PC-3 (cell line): Measurements from ENCODE around the gene ASPM. TPM values are rescaled to one million over a fixed set of nuclear protein-coding genes. Genes with fewer than 3 reads are reported as not detected.
A peak's percentile ranks its signal among the peaks of the same experiment; 100 is the strongest.

Experiments
- ATAC-seq: fragments of 200-7000 bp; cut with Tn5 transposase; 2 replicates; pipeline ENCODE4 v1.9.1; 2020; ENCODE audit warnings: mild to moderate bottlenecking, moderate library complexity
- BruUV-seq: library from RNA; stranded (reverse); fragments of 400-500 nt; replicated peaks from 2 replicates; lab custom pipeline; 2021; lab: Mats Ljungman, UMichigan
- CTCF ChIA-PET: fragments of 300-600 bp; sonication (Branson Sonifier 250); formaldehyde crosslinking; loops from one replicate; lab custom pipeline; 2022; ENCODE audit warnings: antibody characterized with exemption; lab: Charles Lee
- POLR2A ChIA-PET: fragments of 300-600 bp; sonication (Branson Sonifier 250); formaldehyde crosslinking; loops from one replicate; lab custom pipeline; 2022; ENCODE audit warnings: antibody characterized with exemption; ENCODE audit not compliant: unreplicated experiment; lab: Charles Lee
- DNase-seq: peaks from one replicate; pipeline ENCODE4 v3.0.0-alpha.2; 2015
- H2AFZ ChIP-seq: fragments of 300-600 bp; sonication (generic); 2 replicates; pipeline ENCODE4 v1.6.0; 2016; ENCODE audit warnings: antibody characterized with exemption, low read length
- H3F3A ChIP-seq: fragments of 300-600 bp; sonication (generic); one replicate; pipeline ENCODE4 v1.6.0; 2017; ENCODE audit warnings: antibody characterized with exemption, low read length, control low read depth, mild to moderate bottlenecking; ENCODE audit not compliant: unreplicated experiment
- H3K27ac ChIP-seq: fragments of 300-600 bp; sonication (generic); 2 replicates; pipeline ENCODE4 v1.5.1; 2016; ENCODE audit warnings: mild to moderate bottlenecking, low read length
- H3K27me3 ChIP-seq: fragments of 300-600 bp; sonication (generic); 2 replicates; pipeline ENCODE4 v1.6.1; 2016; ENCODE audit warnings: low read length, mixed read lengths
- H3K36me3 ChIP-seq: fragments of 300-600 bp; sonication (generic); 2 replicates; pipeline ENCODE4 v1.6.1; 2016; ENCODE audit warnings: low read depth, mixed run types, low read length, mixed read lengths
- H3K4me1 ChIP-seq: fragments of 300-600 bp; sonication (generic); 2 replicates; pipeline ENCODE4 v1.5.1; 2016; ENCODE audit warnings: low read length; ENCODE audit not compliant: insufficient read depth
- H3K4me2 ChIP-seq: fragments of 300-600 bp; sonication (generic); 2 replicates; pipeline ENCODE4 v1.6.0; 2016; ENCODE audit warnings: low read length
- H3K4me3 ChIP-seq: fragments of 300-600 bp; sonication (generic); 2 replicates; pipeline ENCODE4 v1.5.1; 2016; ENCODE audit warnings: mild to moderate bottlenecking, low read length, mixed read lengths
- H3K79me2 ChIP-seq: fragments of 300-600 bp; sonication (generic); 2 replicates; pipeline ENCODE4 v1.6.1; 2017; ENCODE audit warnings: low read length, mixed read lengths
- H3K9ac ChIP-seq: fragments of 300-600 bp; sonication (generic); 2 replicates; pipeline ENCODE4 v1.6.0; 2016; ENCODE audit warnings: mild to moderate bottlenecking, low read length
- H3K9me2 ChIP-seq: fragments of 300-600 bp; sonication (generic); replicated peaks from 2 replicates; pipeline ENCODE4 v1.6.1; 2016; ENCODE audit warnings: mixed run types, low read length, mixed read lengths
- H3K9me3 ChIP-seq: fragments of 300-600 bp; sonication (generic); 2 replicates; pipeline ENCODE4 v1.6.1; 2016; ENCODE audit warnings: low read length, mixed read lengths
- H4K20me1 ChIP-seq: fragments of 300-600 bp; sonication (generic); 2 replicates; pipeline ENCODE4 v1.6.1; 2016; ENCODE audit warnings: low read length, mixed read lengths
- EZH2 ChIP-seq: fragments of 300-600 bp; sonication (generic); IDR thresholded peaks from one replicate; pipeline ENCODE4 v1.6.1; 2017; ENCODE audit warnings: antibody characterized with exemption, mild to moderate bottlenecking, low read length; ENCODE audit not compliant: unreplicated experiment
- EZH2phosphoT487 ChIP-seq: fragments of 300-600 bp; sonication (generic); IDR thresholded peaks from 2 replicates; pipeline ENCODE4 v1.6.1; 2018; ENCODE audit warnings: mild to moderate bottlenecking, antibody characterized with exemption, low read length, borderline replicate concordance
- intact Hi-C: fragments of 100-400 bp; cut with micrococcal nuclease; formaldehyde crosslinking; loops from 2 replicates; pipeline ENCODE4 v1.9.0; 2023
- total RNA-seq: library from RNA; depleted of rRNA; stranded (reverse); fragments of >200 nt; gene quantifications from 2 replicates; pipeline ENCODE4 v1.2.3, GENCODE V29; 2014
- TF ChIP-seq, protein P1 (sequence below): fragments of 300-600 bp; sonication (generic); conservative IDR thresholded peaks from 2 replicates; pipeline ENCODE4 v1.5.1; 2017; ENCODE audit warnings: antibody characterized with exemption, low read depth, mild to moderate bottlenecking, low read length

ASPM gene
- total RNA-seq, 1 experiment from 2014 or later, result 35.0 TPM

DNA sequence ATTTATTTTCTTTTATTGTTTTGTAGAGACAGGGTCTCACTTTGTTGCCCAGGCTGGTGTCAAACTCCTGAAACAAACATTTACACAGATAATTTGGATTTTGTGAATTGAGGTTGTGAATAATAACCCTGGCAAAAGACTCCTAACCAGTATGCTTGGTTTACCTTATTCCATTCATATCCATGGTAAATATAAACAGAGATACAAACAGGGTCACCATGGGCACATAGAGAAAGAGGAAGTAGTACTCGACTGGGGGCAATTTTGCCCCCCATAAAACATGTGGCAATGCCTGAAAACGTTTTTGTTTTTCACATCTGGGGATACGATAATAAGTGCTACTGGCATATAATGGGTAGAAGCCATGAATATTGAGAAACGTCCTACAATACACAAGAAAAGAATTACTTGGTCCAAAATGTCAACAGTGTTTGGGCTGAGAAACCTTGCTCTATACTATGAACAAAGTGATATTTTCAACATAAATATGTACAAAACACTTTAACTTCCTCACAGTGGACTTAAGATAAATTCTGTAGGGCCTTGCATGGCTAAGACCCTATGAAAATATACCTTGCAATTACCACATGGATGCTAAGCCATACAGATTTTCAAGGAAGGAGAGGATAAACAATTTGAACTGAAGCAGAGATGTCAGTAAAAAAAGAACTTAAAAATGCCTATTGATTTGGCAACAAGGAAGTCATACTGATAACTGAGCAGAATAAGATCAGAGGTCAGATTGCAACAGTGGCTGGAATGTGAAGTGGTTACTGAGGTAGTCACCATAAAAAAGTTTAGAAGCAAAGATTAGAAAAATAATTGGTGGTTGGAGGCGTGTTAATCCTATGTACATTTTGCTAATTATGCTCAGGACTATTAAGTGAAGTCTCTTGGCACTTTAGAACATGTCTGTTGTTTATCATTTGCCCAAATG lies 27.4 kb upstream of the ASPM start:
- Histone ChIP-seq H3K79me2 (no peaks in the 10 kb centered on the region), H4K20me1 (no peaks in the 10 kb centered on the region), H3K4me3 (no peak overlapping the region), H3F3A (no peaks in the 10 kb centered on the region), H3K36me3 (peaks cover 7% of the 10 kb centered on the region), H3K4me1 (peaks cover 16% of the 10 kb centered on the region), H2AFZ (no peak overlapping the region), H3K9me3 (no peaks in the 10 kb centered on the region), H3K9me2 (no peaks in the 10 kb centered on the region), H3K4me2 (no peak overlapping the region), H3K27me3 (no peaks in the 10 kb centered on the region), H3K27ac (no peak overlapping the region), H3K9ac (no peak overlapping the region)
- ATAC-seq (no peak), DNase-seq (no peak)
- CTCF ChIA-PET, result no interaction called here
- intact Hi-C loops, result no loop called here
- no peak for TF ChIP-seq EZH2
- TF ChIP-seq, protein P1, sequence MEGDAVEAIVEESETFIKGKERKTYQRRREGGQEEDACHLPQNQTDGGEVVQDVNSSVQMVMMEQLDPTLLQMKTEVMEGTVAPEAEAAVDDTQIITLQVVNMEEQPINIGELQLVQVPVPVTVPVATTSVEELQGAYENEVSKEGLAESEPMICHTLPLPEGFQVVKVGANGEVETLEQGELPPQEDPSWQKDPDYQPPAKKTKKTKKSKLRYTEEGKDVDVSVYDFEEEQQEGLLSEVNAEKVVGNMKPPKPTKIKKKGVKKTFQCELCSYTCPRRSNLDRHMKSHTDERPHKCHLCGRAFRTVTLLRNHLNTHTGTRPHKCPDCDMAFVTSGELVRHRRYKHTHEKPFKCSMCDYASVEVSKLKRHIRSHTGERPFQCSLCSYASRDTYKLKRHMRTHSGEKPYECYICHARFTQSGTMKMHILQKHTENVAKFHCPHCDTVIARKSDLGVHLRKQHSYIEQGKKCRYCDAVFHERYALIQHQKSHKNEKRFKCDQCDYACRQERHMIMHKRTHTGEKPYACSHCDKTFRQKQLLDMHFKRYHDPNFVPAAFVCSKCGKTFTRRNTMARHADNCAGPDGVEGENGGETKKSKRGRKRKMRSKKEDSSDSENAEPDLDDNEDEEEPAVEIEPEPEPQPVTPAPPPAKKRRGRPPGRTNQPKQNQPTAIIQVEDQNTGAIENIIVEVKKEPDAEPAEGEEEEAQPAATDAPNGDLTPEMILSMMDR, result no peak
- no peak for TF ChIP-seq EZH2phosphoT487
- BruUV-seq, result no TSS peak
- POLR2A ChIA-PET, result no interaction called here

DNA sequence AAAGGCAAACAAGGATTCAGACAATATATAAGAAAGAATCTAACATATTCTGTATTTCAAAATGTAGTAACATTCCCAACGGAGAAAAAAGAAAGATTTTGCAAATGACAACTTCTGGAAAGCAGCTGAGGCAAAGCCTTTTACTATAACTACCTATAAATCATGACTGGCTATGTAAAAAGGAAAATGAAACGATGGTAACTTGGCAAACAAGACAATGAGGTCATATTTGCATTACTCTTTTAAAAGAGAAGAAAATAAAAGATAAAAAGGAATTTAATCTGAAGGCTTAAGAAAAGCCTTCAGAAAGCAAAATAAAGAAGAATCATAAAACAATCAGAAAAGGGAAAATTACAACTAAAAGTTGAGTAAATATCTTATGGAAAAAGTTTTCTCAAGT lies 25.1 kb upstream of the ASPM start:
- POLR2A ChIA-PET, result no interaction called here
- peaks cover 7% of the 10 kb centered on the region for H3K36me3 ChIP-seq

More for the DNA sequence above, 25.1 kb upstream of the ASPM start:
- CTCF ChIA-PET, result no interaction called here
- ATAC-seq (peak; percentile 49), DNase-seq (peak; percentile 11)
- TF ChIP-seq EZH2phosphoT487, result no peak
- TF ChIP-seq, protein P1, result no peak
- TF ChIP-seq EZH2, result no peak
- no peak overlapping the region for H3K9ac ChIP-seq
- H3K4me2 ChIP-seq, result no peak overlapping the region
- H3K79me2 ChIP-seq, result no peaks in the 10 kb centered on the region
- no peak overlapping the region for H3K4me3 ChIP-seq
- no peaks in the 10 kb centered on the region for H4K20me1 ChIP-seq
- no peaks in the 10 kb centered on the region for H3F3A ChIP-seq
- intact Hi-C loops, result no loop called here
- no peaks in the 10 kb centered on the region for H3K9me3 ChIP-seq
- BruUV-seq, result no TSS peak
- no peak overlapping the region for H2AFZ ChIP-seq
- H3K9me2 ChIP-seq, result no peaks in the 10 kb centered on the region
- H3K4me1 ChIP-seq, result peaks cover 16% of the 10 kb centered on the region
- no peaks in the 10 kb centered on the region for H3K27me3 ChIP-seq
- H3K27ac ChIP-seq, result no peak overlapping the region
